Measurements from ENCODE around the gene CASP1.

GRCh38 chr11:105004021-105004420 is 30.9 kb downstream of the CASP1 start:
- TF ChIP-seq CTCF (IDR thresholded peaks at IDR 0.05 in 4 of 5, conservative IDR thresholded peaks at IDR 0.05 in 1 of 5) (no peak), POLR2A (IDR thresholded peaks at IDR 0.05) (no peak)
